GM23338 (cell line): ENCODE data around the gene TBC1D7. TPM values are rescaled to one million over a fixed set of nuclear protein-coding genes. Genes with fewer than 3 reads are reported as not detected.

Source experiments
- ATAC-seq: fragments of 200-7000 bp; cut with Tn5 transposase; 3 replicates; pipeline ENCODE4 v1.9.1; 2020
- DNase-seq: peaks from one replicate; pipeline ENCODE4 v3.0.0-alpha.2; 2015; ENCODE audit warnings: low spot score
- H2AFZ ChIP-seq: fragments of 200-600 bp; sonication (generic); 2 replicates; pipeline ENCODE4 v1.8.0; 2016; ENCODE audit warnings: antibody characterized with exemption, mild to moderate bottlenecking, moderate library complexity
- H3F3A ChIP-seq: fragments of 200-600 bp; sonication (generic); replicated peaks from 2 replicates; pipeline ENCODE4 v1.8.0; 2017; ENCODE audit warnings: antibody characterized with exemption, mixed run types, low read depth
- H3K27ac ChIP-seq: fragments of 200-600 bp; sonication (generic); 2 replicates; pipeline ENCODE4 v1.6.1; 2016; ENCODE audit warnings: low read depth
- H3K27me3 ChIP-seq: fragments of 200-600 bp; sonication (generic); 2 replicates; pipeline ENCODE4 v1.8.0; 2016; ENCODE audit warnings: mild to moderate bottlenecking, mixed run types, moderate library complexity; ENCODE audit not compliant: insufficient read depth
- H3K36me3 ChIP-seq: fragments of 200-600 bp; sonication (generic); 2 replicates; pipeline ENCODE4 v1.8.0; 2016; ENCODE audit warnings: mild to moderate bottlenecking; ENCODE audit not compliant: insufficient read depth
- H3K4me1 ChIP-seq: fragments of 200-600 bp; sonication (generic); 2 replicates; pipeline ENCODE4 v1.8.0; 2016; ENCODE audit warnings: mild to moderate bottlenecking, moderate library complexity; ENCODE audit not compliant: insufficient read depth
- H3K4me2 ChIP-seq: fragments of 200-600 bp; sonication (generic); 2 replicates; pipeline ENCODE4 v1.7.1; 2017; ENCODE audit warnings: mixed run types
- H3K4me3 ChIP-seq: fragments of 200-600 bp; sonication (generic); 2 replicates; pipeline ENCODE4 v1.6.1; 2016; ENCODE audit warnings: mixed run types
- H3K79me2 ChIP-seq: fragments of 200-600 bp; sonication (generic); replicated peaks from 2 replicates; pipeline ENCODE4 v1.8.0; 2017; ENCODE audit warnings: mild to moderate bottlenecking; ENCODE audit not compliant: insufficient read depth
- H3K9me2 ChIP-seq: fragments of 200-600 bp; sonication (generic); 2 replicates; pipeline ENCODE4 v1.8.0; 2017; ENCODE audit not compliant: insufficient read depth
- H4K20me1 ChIP-seq: fragments of 200-600 bp; sonication (generic); replicated peaks from 2 replicates; pipeline ENCODE4 v1.8.0; 2017; ENCODE audit warnings: mild to moderate bottlenecking; ENCODE audit not compliant: insufficient read depth
- H3K27ac Mint-ChIP-seq: 2 replicates; pipeline ENCODE4 v1.8.0; 2020; ENCODE audit warnings: inconsistent platforms, mild to moderate bottlenecking, moderate library complexity, mixed read lengths
- H3K27me3 Mint-ChIP-seq: 3 replicates; pipeline ENCODE4 v1.8.0; 2022; ENCODE audit warnings: low read depth, mild to moderate bottlenecking, moderate library complexity, mixed read lengths, inconsistent platforms; ENCODE audit not compliant: insufficient read depth, poor library complexity
- H3K36me3 Mint-ChIP-seq: 3 replicates; pipeline ENCODE4 v1.8.0; 2021; ENCODE audit warnings: low read depth, mild to moderate bottlenecking, inconsistent platforms, moderate library complexity, mixed read lengths
- H3K4me1 Mint-ChIP-seq: 3 replicates; pipeline ENCODE4 v1.8.0; 2020; ENCODE audit warnings: mild to moderate bottlenecking, inconsistent platforms, mixed read lengths
- H3K4me3 Mint-ChIP-seq: 3 replicates; pipeline ENCODE4 v1.8.0; 2021; ENCODE audit warnings: moderate library complexity, mild to moderate bottlenecking, inconsistent platforms, mixed read lengths
- H3K9me3 Mint-ChIP-seq: 3 replicates; pipeline ENCODE4 v1.8.0; 2020; ENCODE audit warnings: moderate library complexity, mild to moderate bottlenecking, inconsistent platforms, mixed read lengths
- CREB1 ChIP-seq: fragments of 250-450 bp; sonication (Bioruptor Pico); IDR thresholded peaks from 2 replicates; pipeline ENCODE4 v1.5.0; 2020; ENCODE audit warnings: low read depth, mild to moderate bottlenecking, moderate library complexity
- EZH2 ChIP-seq: fragments of 200-600 bp; sonication (generic); IDR thresholded peaks from one replicate; pipeline ENCODE4 v1.8.0; 2017; ENCODE audit warnings: antibody characterized with exemption, mild to moderate bottlenecking, low read depth; ENCODE audit not compliant: unreplicated experiment
- EZH2phosphoT487 ChIP-seq: fragments of 200-600 bp; sonication (generic); IDR thresholded peaks from one replicate; pipeline ENCODE4 v1.8.1; 2018; ENCODE audit warnings: antibody characterized with exemption; ENCODE audit not compliant: unreplicated experiment
- JUNB ChIP-seq: IDR thresholded peaks from one replicate; pipeline ENCODE4 v1.6.1; 2016; ENCODE audit warnings: antibody characterized with exemption; ENCODE audit not compliant: unreplicated experiment
- NANOG ChIP-seq: IDR thresholded peaks from 2 replicates; pipeline ENCODE4 v1.6.1; 2016; ENCODE audit warnings: antibody characterized with exemption, borderline replicate concordance
- POLR2AphosphoS5 ChIP-seq: IDR thresholded peaks from 2 replicates; pipeline ENCODE4 v1.6.1; 2016; ENCODE audit warnings: antibody characterized with exemption, low read depth
- STAT1 ChIP-seq: IDR thresholded peaks from one replicate; pipeline ENCODE4 v1.6.1; 2016; ENCODE audit warnings: antibody characterized with exemption; ENCODE audit not compliant: unreplicated experiment
- ZNF114 ChIP-seq: fragments of 250-450 bp; sonication (Bioruptor Pico); IDR thresholded peaks from 2 replicates; pipeline ENCODE4 v1.5.0; 2020; ENCODE audit warnings: mild to moderate bottlenecking, moderate library complexity
- ZNF331 ChIP-seq: fragments of 250-450 bp; sonication (Bioruptor Pico); IDR thresholded peaks from 2 replicates; pipeline ENCODE4 v1.5.0; 2020; ENCODE audit warnings: low read depth, mild to moderate bottlenecking, moderate library complexity
- polyA plus RNA-seq: library from polyadenylated mRNA; unstranded; fragments of >200 nt; fragmentation: Nextera tagmentation; extraction: Ambion mirVana; gene quantifications from 2 replicates; pipeline ENCODE4 v1.2.1, GENCODE V29; 2016
- total RNA-seq: library from RNA; depleted of rRNA; stranded (reverse); fragments of >200 nt; shearing (Covaris generic); gene quantifications from 2 replicates; pipeline ENCODE4 v1.2.3, GENCODE V29; 2014
- TF ChIP-seq, protein P1 (sequence below), 2 experiments: fragments of 200-600 bp in 1 of 2; sonication (generic) in 1 of 2; conservative IDR thresholded peaks; 2 replicates each; pipeline versions ENCODE4 v1.5.1 to v1.6.1; 2016 to 2017; ENCODE audit warnings: antibody characterized with exemption in 2 of 2, low read depth in 2 of 2, mild to moderate bottlenecking in 2 of 2, moderate library complexity in 1 of 2
- TF ChIP-seq, protein P2 (sequence below): IDR thresholded peaks from one replicate; pipeline ENCODE4 v1.6.1; 2018; ENCODE audit warnings: antibody characterized with exemption; ENCODE audit not compliant: unreplicated experiment
- TF ChIP-seq, protein P3 (sequence below): fragments of 250-450 bp; sonication (Bioruptor Pico); IDR thresholded peaks from 2 replicates; pipeline ENCODE4 v1.5.0; 2020; ENCODE audit warnings: mild to moderate bottlenecking, moderate library complexity
- TF ChIP-seq, protein P4 (sequence below): IDR thresholded peaks from 2 replicates; pipeline ENCODE4 v1.6.1; 2016; ENCODE audit warnings: antibody characterized with exemption

The TBC1D7 gene
- total and polyA plus RNA-seq, 2 experiments from 2014 or later = 62.0 to 70.4 TPM

DNA sequence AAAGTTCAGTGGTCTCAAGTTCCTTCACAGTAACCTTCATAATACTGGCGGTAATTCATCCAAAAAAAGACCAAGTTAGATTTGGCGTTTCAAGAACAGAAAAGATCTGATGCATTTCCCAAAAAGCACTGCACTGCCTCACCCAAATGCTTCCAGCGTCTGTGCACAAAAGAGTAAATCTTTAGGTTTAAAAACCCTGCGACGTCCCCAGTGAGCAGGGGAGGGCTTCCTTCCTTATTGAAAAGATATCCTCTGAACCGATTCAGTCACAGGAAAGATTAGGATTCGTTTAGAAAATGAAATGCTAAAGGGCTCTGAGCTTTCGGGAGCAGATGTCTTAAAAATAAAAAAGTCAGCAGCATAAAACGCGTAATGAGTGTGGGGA lies 654 bp downstream of the TBC1D7 start:
- Histone ChIP-seq H3K4me3 (peak overlapping the region; percentile 82), H3K9me2 (no peaks in the 10 kb centered on the region), H3K36me3 (peaks cover 10% of the 10 kb centered on the region), H3K27ac (peak overlapping the region; percentile 83), H3K4me2 (peak overlapping the region; percentile 86), H4K20me1 (no peaks in the 10 kb centered on the region), H2AFZ (peak overlapping the region; percentile 78; the same call in 1 of the 2 replicates), H3K79me2 (peaks cover 16% of the 10 kb centered on the region), H3K4me1 (0 out of 2 replicates have a peak, but pooled peaks cover 4% of the 10 kb centered on the region), H3K27me3 (no peaks in the 10 kb centered on the region), H3F3A (0 out of 2 replicates have a peak, but pooled peaks cover 2% of the 10 kb centered on the region)
- Mint-ChIP-seq H3K9me3 (no peaks in the 10 kb centered on the region), H3K36me3 (peaks cover 33% of the 10 kb centered on the region), H3K4me3 (peak overlapping the region; percentile 94), H3K27ac (peak overlapping the region; percentile 87), H3K4me1 (peaks cover 13% of the 10 kb centered on the region), H3K27me3 (no peaks in the 10 kb centered on the region)
- ATAC-seq = 0 out of 3 replicates have a peak, but pooled peaks have one; percentile 4
- TF ChIP-seq, protein P1, sequence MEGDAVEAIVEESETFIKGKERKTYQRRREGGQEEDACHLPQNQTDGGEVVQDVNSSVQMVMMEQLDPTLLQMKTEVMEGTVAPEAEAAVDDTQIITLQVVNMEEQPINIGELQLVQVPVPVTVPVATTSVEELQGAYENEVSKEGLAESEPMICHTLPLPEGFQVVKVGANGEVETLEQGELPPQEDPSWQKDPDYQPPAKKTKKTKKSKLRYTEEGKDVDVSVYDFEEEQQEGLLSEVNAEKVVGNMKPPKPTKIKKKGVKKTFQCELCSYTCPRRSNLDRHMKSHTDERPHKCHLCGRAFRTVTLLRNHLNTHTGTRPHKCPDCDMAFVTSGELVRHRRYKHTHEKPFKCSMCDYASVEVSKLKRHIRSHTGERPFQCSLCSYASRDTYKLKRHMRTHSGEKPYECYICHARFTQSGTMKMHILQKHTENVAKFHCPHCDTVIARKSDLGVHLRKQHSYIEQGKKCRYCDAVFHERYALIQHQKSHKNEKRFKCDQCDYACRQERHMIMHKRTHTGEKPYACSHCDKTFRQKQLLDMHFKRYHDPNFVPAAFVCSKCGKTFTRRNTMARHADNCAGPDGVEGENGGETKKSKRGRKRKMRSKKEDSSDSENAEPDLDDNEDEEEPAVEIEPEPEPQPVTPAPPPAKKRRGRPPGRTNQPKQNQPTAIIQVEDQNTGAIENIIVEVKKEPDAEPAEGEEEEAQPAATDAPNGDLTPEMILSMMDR (conservative IDR thresholded peaks at IDR 0.05; ENCODE audit: low read depth in 2 of 2) = no peak
- TF ChIP-seq ZNF331 (CRISPR knock-in tag) (no peak), NANOG (no peak), JUNB (no peak), POLR2AphosphoS5 (no peak), EZH2 (no peak), STAT1 (no peak), ZNF114 (no peak), EZH2phosphoT487 (no peak), CREB1 (CRISPR knock-in tag) (no peak)
- TF ChIP-seq, protein P2, sequence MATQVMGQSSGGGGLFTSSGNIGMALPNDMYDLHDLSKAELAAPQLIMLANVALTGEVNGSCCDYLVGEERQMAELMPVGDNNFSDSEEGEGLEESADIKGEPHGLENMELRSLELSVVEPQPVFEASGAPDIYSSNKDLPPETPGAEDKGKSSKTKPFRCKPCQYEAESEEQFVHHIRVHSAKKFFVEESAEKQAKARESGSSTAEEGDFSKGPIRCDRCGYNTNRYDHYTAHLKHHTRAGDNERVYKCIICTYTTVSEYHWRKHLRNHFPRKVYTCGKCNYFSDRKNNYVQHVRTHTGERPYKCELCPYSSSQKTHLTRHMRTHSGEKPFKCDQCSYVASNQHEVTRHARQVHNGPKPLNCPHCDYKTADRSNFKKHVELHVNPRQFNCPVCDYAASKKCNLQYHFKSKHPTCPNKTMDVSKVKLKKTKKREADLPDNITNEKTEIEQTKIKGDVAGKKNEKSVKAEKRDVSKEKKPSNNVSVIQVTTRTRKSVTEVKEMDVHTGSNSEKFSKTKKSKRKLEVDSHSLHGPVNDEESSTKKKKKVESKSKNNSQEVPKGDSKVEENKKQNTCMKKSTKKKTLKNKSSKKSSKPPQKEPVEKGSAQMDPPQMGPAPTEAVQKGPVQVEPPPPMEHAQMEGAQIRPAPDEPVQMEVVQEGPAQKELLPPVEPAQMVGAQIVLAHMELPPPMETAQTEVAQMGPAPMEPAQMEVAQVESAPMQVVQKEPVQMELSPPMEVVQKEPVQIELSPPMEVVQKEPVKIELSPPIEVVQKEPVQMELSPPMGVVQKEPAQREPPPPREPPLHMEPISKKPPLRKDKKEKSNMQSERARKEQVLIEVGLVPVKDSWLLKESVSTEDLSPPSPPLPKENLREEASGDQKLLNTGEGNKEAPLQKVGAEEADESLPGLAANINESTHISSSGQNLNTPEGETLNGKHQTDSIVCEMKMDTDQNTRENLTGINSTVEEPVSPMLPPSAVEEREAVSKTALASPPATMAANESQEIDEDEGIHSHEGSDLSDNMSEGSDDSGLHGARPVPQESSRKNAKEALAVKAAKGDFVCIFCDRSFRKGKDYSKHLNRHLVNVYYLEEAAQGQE = no peak
- TF ChIP-seq, protein P3, sequence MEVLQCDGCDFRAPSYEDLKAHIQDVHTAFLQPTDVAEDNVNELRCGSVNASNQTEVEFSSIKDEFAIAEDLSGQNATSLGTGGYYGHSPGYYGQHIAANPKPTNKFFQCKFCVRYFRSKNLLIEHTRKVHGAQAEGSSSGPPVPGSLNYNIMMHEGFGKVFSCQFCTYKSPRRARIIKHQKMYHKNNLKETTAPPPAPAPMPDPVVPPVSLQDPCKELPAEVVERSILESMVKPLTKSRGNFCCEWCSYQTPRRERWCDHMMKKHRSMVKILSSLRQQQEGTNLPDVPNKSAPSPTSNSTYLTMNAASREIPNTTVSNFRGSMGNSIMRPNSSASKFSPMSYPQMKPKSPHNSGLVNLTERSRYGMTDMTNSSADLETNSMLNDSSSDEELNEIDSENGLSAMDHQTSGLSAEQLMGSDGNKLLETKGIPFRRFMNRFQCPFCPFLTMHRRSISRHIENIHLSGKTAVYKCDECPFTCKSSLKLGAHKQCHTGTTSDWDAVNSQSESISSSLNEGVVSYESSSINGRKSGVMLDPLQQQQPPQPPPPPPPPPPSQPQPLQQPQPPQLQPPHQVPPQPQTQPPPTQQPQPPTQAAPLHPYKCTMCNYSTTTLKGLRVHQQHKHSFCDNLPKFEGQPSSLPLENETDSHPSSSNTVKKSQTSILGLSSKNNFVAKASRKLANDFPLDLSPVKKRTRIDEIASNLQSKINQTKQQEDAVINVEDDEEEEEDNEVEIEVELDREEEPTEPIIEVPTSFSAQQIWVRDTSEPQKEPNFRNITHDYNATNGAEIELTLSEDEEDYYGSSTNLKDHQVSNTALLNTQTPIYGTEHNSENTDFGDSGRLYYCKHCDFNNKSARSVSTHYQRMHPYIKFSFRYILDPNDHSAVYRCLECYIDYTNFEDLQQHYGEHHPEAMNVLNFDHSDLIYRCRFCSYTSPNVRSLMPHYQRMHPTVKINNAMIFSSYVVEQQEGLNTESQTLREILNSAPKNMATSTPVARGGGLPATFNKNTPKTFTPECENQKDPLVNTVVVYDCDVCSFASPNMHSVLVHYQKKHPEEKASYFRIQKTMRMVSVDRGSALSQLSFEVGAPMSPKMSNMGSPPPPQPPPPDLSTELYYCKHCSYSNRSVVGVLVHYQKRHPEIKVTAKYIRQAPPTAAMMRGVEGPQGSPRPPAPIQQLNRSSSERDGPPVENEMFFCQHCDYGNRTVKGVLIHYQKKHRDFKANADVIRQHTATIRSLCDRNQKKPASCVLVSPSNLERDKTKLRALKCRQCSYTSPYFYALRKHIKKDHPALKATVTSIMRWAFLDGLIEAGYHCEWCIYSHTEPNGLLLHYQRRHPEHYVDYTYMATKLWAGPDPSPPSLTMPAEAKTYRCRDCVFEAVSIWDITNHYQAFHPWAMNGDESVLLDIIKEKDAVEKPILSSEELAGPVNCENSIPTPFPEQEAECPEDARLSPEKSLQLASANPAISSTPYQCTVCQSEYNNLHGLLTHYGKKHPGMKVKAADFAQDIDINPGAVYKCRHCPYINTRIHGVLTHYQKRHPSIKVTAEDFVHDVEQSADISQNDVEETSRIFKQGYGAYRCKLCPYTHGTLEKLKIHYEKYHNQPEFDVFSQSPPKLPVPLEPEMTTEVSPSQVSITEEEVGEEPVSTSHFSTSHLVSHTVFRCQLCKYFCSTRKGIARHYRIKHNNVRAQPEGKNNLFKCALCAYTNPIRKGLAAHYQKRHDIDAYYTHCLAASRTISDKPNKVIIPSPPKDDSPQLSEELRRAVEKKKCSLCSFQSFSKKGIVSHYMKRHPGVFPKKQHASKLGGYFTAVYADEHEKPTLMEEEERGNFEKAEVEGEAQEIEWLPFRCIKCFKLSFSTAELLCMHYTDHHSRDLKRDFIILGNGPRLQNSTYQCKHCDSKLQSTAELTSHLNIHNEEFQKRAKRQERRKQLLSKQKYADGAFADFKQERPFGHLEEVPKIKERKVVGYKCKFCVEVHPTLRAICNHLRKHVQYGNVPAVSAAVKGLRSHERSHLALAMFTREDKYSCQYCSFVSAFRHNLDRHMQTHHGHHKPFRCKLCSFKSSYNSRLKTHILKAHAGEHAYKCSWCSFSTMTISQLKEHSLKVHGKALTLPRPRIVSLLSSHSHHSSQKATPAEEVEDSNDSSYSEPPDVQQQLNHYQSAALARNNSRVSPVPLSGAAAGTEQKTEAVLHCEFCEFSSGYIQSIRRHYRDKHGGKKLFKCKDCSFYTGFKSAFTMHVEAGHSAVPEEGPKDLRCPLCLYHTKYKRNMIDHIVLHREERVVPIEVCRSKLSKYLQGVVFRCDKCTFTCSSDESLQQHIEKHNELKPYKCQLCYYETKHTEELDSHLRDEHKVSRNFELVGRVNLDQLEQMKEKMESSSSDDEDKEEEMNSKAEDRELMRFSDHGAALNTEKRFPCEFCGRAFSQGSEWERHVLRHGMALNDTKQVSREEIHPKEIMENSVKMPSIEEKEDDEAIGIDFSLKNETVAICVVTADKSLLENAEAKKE = no peak
- TF ChIP-seq, protein P4, sequence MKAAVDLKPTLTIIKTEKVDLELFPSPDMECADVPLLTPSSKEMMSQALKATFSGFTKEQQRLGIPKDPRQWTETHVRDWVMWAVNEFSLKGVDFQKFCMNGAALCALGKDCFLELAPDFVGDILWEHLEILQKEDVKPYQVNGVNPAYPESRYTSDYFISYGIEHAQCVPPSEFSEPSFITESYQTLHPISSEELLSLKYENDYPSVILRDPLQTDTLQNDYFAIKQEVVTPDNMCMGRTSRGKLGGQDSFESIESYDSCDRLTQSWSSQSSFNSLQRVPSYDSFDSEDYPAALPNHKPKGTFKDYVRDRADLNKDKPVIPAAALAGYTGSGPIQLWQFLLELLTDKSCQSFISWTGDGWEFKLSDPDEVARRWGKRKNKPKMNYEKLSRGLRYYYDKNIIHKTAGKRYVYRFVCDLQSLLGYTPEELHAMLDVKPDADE = no peak
- DNase-seq = peak; percentile 28
